Right lobe of liver (tissue), 4 donors: ENCODE measurements around the gene CPNE7.

Source experiments
- POLR2A ChIP-seq: fragments of 450-650 bp; IDR thresholded peaks from one replicate; pipeline ENCODE4 v1.6.1; 2017; ENCODE audit warnings: antibody characterized with exemption, mild to moderate bottlenecking
- TF ChIP-seq, protein P1 (sequence below), 4 donors: fragments of 200-600 bp in 3 of 4; fragments of 450-650 bp in 1 of 4; IDR thresholded peaks; one replicate each; pipeline versions ENCODE4 v1.5.1 to v1.8.0; 2016 to 2022; ENCODE audit warnings: antibody characterized with exemption in 4 of 4, mild to moderate bottlenecking in 2 of 4
- donor health status: DM: no; HTN: no; CAD: no.
- donor health status: DM: no; HTN: no; CAD: no.
- donor health status: DM: no; HTN: yes; CAD: no.

- no peak for TF ChIP-seq POLR2A
- TF ChIP-seq, protein P1, sequence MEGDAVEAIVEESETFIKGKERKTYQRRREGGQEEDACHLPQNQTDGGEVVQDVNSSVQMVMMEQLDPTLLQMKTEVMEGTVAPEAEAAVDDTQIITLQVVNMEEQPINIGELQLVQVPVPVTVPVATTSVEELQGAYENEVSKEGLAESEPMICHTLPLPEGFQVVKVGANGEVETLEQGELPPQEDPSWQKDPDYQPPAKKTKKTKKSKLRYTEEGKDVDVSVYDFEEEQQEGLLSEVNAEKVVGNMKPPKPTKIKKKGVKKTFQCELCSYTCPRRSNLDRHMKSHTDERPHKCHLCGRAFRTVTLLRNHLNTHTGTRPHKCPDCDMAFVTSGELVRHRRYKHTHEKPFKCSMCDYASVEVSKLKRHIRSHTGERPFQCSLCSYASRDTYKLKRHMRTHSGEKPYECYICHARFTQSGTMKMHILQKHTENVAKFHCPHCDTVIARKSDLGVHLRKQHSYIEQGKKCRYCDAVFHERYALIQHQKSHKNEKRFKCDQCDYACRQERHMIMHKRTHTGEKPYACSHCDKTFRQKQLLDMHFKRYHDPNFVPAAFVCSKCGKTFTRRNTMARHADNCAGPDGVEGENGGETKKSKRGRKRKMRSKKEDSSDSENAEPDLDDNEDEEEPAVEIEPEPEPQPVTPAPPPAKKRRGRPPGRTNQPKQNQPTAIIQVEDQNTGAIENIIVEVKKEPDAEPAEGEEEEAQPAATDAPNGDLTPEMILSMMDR (IDR thresholded peaks at IDR 0.05) = no peak
Observed at GRCh38 chr16:89639385-89639784, 63.8 kb downstream of the CPNE7 start.
